ENCODE results near the gene USP12.

USP12 gene

GRCh38 chr13:27052551-27053208 lies 118.9 kb downstream of the USP12 start:
- H3K27ac ChIP-seq = no peak overlapping the region
- TF ChIP-seq CTCF (conservative IDR thresholded peaks at IDR 0.05) = no peak
- no peak for TF ChIP-seq ZFX (IDR thresholded peaks at IDR 0.05)

- no peak overlapping the region for H3K27ac ChIP-seq
- TF ChIP-seq ZFX (IDR thresholded peaks at IDR 0.05) (no peak), CTCF (conservative IDR thresholded peaks at IDR 0.05) (no peak)
Observed at GRCh38 chr13:27047081-27047480, 124.5 kb downstream of the USP12 start.

- H3K27ac ChIP-seq = no peak overlapping the region
- no peak for TF ChIP-seq CTCF (conservative IDR thresholded peaks at IDR 0.05)
Observed at GRCh38 chr13:27044837-27045570, 126.6 kb downstream of the USP12 start.

- no peak overlapping the region for H3K27ac ChIP-seq
- no peak for TF ChIP-seq CTCF (conservative IDR thresholded peaks at IDR 0.05)
- TF ChIP-seq ZFX (IDR thresholded peaks at IDR 0.05) = no peak
Observed at GRCh38 chr13:27043013-27043412, 128.6 kb downstream of the USP12 start.

- H3K27ac ChIP-seq = no peak overlapping the region
- TF ChIP-seq CTCF (conservative IDR thresholded peaks at IDR 0.05) (no peak), ZFX (IDR thresholded peaks at IDR 0.05) (no peak)
Observed at GRCh38 chr13:27041341-27041740, 130.3 kb downstream of the USP12 start.

- no peak overlapping the region for H3K27ac ChIP-seq
- TF ChIP-seq CTCF (conservative IDR thresholded peaks at IDR 0.05) (no peak), ZFX (IDR thresholded peaks at IDR 0.05) (no peak)
Observed at GRCh38 chr13:27040826-27041108, 130.8 kb downstream of the USP12 start.

GRCh38 chr13:27039171-27039701 lies 132.4 kb downstream of the USP12 start:
- no peak for TF ChIP-seq CTCF (conservative IDR thresholded peaks at IDR 0.05)
- no peak for TF ChIP-seq ZFX (IDR thresholded peaks at IDR 0.05)
- H3K27ac ChIP-seq = no peak overlapping the region

Data from C4-2B (cell line).